ENCODE results near the gene MORN1.

The MORN1 gene

GRCh38 chr1:2339206-2340085, 51.9 kb downstream of the MORN1 start:
- TF ChIP-seq CTCF (IDR thresholded peaks at IDR 0.05; ENCODE audit: low read depth, low read length): no peak
- no peak overlapping the region for H3K4me3 ChIP-seq (ENCODE audit: low read depth, low read length)

DNA sequence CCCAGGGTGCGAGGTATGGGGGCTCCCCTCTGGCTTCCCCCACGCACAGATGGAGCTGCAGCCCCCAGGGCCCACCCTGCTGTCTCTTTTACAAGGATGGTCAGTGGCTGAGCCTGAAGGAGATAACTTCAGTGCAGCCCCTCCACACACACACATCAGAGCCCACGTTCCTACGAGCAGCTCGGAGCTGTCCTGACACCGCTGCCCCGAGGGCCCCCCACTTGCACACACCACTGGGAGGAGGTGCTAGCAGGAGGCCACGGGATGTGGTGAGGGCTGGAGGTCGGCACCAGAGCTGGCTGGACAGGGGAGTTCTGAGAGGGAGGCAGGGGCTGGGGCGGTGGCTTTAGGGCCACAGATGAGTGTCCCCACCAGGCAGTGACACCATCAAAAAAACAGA, 53.9 kb downstream of the MORN1 start:
- H3K4me3 ChIP-seq (ENCODE audit: low read depth, low read length): no peak overlapping the region
- TF ChIP-seq CTCF (IDR thresholded peaks at IDR 0.05; ENCODE audit: low read depth, low read length): no peak

DNA sequence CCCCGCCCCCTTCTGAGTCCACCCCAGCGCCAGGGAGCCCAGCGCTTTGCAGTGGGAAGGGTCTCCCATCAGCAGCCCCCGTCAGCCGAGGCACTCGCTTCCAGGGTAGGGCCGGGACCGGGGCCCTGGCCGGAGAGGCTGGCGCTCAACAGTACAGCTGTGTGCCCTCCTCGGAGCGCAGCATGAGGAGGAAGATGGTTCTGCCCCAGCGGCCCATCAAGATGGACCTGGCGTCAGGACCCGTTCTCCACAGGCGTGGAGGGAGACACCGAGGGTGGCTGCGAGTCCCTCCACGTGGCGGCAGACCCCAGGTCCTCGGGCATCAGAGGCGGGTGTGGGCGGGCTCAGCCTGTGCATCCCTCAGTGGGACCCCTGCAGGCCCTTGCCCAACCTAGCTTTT, 54.3 kb downstream of the MORN1 start:
- TF ChIP-seq CTCF (IDR thresholded peaks at IDR 0.05; ENCODE audit: low read depth, low read length): no peak

DNA sequence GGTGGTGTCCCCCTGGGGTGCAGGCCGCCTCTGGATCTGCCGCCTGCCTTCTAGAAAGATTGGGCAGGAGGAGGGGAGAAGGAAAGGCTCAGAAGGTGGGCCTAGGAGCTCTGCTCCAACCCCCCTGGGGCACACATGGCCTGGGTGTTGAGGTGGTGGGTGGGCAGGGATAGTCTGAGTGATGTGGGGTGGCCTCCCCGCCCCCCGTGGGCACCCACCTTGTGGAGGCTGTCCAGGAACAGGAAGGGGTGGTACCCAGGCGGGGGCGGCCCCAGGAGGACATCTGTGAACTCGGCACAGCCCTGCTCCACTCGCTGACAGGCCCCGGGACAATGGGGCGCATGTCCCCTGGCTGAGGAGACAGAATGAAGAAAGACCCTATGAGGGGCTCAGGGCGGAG, 54.9 kb downstream of the MORN1 start:
- H3K4me3 ChIP-seq (ENCODE audit: low read depth, low read length): no peak overlapping the region
- TF ChIP-seq CTCF (IDR thresholded peaks at IDR 0.05; ENCODE audit: low read depth, low read length): no peak

More for the DNA sequence above, 54.3 kb downstream of the MORN1 start:
- H3K4me3 ChIP-seq (ENCODE audit: low read depth, low read length): no peak overlapping the region

DNA sequence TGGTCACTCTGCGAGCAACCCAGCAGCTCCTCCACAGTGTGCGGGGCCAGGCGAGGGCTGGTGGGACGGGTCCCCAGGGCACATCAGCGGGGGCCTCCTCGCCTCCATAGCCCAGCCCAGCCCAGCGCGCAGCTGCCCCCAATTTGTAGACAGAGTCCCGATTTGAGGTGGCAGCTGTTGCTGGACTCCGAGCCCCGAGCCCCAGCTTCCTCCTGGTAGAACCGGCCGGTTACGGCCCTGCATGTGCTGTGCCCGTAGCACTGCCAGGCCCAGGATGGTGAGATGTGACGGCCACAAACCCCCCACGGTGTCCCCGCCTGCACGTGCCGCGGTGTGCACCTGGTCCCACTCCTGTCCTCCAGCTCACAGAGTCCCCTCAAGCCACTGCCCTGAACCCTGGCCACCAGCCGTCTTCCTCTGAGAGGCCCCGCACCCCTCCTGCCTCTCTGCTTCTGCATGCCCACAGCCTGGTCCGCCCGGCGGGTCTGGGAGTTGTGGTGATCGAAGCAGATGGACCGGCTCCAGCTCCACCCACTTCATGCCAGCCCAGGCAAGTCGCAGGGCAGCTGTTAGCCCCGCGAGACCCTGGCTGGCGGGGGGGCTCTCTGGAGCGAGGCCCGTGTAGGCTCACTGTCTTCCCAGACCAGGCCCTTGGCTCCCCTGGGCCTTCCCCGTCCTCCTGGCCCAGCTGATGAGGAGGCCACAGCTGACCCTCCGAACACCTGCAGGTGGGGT, 55.5 kb downstream of the MORN1 start:
- no peak overlapping the region for H3K4me3 ChIP-seq (ENCODE audit: low read depth, low read length)
- TF ChIP-seq CTCF (IDR thresholded peaks at IDR 0.05; ENCODE audit: low read depth, low read length): no peak

GRCh38 chr1:2334883-2335534, 56.3 kb downstream of the MORN1 start:
- no peak overlapping the region for H3K4me3 ChIP-seq (ENCODE audit: low read depth, low read length)
- TF ChIP-seq CTCF (IDR thresholded peaks at IDR 0.05; ENCODE audit: low read depth, low read length): no peak
